HG03460 (cell line): Measurements from ENCODE around the gene B4GALT6.

ENCODE experiments used
- ATAC-seq: cut with Tn5 transposase; IDR thresholded peaks from one replicate; pipeline ENCODE4 v1.9.1; 2021; ENCODE audit not compliant: unreplicated experiment

The B4GALT6 gene

DNA sequence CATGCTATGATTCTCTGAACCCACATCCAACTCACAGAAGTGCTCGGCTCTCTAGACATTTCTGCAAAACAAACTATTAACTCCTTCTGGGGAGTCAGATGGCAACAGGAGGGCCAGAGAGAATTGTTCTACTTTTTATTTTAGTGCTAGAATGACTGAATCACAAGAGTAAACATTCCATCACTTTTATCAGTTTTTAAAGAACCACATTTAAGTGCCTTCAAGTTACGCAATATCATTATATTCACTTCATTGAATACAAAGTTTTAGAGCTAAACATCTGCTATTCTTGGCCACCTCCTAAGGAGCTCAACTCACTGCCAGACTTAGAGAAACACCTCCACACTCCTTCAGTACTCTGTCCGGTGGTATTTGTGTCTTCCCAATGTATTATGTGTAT, 22.4 kb downstream of the B4GALT6 start:
- no peak for ATAC-seq

DNA sequence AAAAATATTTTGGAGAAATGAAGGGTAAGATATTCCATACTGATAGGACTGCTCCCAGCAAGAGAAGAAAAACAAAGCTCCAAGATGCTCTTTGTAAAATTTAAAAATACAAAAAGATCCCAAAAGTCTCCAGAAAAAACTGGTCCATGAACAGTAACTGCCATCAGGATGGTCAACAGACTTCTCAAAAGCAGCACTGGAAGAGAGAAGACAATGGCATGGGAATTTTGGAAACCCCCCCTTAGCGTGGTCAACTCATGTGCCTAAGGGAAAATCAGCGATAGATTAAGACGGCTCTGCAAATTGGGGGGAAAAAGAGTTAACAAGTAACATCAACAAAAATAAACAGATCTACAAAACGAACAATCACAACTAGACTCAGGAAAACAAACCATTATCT, 23.6 kb downstream of the B4GALT6 start:
- ATAC-seq, result no peak

DNA sequence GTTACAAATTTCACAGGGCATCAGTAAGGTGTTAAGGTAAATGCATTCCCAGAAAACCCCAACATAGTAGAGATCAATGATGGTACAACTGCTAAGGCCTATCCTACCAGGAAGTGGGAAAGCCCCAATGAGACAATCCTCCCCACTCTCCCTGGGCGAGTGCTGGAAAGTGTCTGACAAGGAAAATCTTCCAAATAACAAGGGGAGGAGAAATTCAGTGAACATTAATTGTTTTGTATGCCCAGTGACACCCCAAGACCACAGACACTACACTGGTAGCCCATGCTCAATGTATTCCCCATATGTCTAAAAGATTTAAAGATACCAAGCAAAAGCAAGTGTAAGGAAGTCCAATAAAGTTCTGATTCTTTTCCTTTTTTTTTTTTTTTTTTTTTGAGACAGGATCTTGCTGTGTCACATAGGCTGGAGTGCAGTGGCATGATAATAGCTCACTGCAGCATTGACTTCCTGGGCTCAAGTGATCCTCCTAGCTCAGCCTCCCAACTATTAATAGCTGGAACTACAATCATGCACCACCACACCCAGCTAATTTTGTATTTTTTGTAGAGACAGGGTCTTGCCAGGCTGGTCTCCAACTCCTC, 24.7 kb downstream of the B4GALT6 start:
- ATAC-seq, result no peak

DNA sequence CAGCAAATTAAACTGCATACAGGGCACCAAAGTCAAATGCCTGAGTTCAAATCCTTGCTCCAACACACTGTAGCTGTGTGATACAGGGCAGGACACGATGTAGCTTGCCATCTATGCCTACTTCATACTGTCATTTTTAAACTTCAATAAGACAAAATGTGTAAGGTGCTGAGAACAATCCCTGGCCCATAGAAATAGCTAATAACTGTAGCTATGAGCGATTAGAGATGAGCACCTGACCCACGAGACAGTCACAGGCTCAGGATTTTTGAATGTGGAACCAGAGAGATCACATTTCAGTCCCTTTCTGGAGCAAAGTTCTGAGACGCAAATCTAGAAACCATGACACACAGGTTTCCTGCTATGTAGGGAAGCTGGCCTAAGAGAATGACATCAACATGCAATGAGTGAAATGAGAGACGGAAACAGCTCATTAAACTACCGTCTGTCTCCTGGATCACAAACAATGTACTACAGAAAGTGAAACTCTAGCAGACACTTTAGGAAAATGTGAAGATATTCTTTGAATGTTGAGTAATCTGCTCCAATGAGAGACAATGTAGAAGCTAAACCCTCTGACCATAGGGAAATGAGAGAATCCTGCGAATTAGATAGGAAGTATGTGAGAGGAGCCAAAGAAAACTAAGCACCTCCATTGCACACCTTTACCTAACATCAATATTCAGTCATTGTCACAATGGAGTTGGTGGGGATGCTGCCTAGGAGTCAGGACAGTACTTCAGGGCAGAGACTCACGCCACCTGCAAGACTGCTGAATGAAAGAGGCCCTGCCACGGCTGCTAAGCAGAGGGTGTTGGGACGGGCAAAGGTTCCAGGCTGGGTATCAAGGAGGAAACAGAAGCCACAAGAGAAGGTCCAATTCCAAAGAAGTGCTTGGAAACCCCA, 25.5 kb downstream of the B4GALT6 start:
- peak; percentile 66 for ATAC-seq

DNA sequence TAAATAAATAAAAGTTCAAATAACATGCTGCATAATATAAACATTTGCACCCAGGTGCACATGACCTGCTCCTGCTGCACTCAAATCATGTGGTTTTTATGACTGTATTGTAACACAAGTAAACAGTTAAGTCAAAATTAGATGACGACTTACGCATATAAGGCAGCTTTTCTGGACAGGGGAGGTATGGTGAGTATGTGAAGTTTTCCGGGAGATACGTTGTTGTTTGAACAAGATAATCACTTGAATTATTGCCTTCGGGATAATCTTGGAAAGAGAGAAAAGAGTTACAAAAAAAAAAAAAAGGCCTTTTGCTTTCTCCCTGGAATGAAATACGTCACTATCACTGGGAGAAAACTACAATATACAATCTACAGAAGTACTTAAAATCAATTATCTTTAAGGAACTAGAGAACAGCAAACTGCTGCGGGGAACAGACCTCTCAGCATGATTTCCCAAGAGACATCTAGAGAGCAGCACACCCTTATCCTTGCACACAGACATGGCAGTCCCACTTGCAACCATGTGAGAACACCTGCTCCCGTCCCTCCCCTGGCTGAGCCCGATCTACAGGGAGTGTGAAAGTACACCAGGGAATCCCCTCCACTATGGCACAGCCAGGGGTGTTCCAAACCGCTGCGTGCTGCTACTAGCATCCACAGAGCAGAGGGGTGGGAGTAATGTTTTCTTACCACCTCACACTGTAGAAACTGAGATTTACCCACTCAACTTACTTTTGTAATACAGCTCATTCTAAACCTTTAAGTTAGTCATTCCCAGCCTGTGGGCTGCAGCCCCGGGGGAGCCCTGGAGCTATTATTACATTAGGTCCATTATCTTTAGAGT, 26.3 kb downstream of the B4GALT6 start:
- ATAC-seq, result peak; percentile 80

DNA sequence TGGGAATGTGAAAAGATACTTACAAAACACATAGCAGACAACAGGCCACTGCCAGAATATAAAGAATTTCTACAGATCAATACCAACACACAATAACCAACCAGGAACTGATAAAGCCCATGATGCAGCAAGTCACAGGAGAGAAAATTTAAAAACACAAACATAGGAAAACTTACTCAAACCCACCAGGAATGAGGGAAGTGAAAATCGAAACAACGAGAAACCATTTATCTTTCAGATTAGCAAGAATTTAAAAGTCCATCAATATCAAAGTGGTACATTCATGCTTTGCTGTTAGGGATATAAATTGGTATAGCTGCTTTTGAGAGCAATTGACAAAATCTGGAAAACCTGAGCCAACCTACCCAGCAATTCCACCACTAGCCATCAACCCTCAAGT, 27.6 kb downstream of the B4GALT6 start:
- no peak for ATAC-seq

DNA sequence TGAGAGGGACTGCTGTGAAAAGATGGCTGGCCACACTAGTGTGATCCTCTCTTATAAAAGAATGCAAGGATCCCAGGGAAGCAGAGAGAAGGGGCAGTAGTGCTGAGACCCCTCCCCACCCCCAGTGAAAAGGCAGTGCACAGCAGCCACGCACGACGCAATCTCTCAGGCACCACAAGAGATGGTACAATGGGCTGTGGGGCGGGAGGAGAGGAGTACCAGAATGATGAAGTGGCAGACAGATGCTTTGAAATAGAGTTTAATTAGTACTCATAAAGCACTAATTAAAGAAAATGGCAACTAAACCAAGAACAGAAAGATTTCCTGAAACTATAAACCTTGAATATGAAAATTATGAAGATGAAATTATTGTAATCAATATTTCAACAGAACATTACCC, 29.0 kb downstream of the B4GALT6 start:
- no peak for ATAC-seq

DNA sequence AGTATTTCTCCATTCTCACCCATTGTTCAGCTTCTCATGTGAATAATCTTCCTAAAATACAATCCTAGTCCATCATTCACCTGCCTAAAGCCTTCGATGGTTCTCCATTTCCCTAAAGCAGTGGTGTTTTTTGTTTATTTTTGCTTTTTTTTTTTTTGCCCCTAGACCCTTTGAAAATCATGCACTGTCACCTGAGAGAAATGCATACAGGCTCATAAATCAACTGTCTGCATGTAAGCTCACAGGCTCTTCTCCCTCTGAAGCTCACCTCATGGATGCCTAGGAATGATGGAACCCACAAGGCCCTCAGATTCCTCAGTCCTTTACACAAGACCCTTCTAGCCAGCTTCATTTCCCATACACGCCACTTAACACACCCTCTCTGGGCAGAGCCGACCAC, 31.5 kb downstream of the B4GALT6 start:
- no peak for ATAC-seq

DNA sequence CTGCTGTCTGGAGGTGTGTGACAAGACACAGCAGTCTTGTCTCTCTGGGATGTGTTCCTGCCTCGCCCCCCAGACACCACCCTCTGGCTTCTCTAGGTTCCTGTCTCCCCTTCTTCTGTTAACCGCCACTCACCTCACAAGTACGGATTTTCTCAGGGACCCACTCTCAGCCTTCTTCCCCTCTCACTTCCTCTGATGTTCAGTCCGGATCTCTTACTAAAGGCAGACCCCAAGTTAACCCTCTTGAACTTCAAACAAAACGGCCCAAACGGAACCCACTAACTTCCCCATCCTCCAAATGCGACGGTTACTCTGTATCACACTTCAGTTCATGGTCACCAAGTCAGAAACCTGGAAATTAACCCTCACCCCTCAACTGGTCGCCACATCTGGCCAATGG, 32.0 kb downstream of the B4GALT6 start:
- no peak for ATAC-seq

DNA sequence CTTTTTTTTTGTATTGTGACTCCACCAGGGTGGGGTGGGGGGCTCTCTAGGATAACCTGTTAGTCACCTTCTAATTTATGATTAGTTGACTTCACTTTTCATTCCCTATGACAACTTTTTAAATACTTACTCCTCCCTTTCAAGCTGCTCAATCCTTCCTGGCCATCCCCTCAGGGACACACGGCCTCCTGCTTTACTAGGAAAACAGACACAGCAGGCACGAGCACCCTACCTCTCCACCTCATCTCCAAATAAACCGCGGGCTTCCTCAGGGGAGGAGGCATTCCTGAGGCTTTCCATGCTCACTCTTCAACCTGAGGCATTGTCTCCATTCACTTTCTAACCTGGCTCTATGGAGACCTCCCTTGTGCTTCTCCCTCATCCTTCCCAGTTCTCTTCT, 33.0 kb downstream of the B4GALT6 start:
- no peak for ATAC-seq

DNA sequence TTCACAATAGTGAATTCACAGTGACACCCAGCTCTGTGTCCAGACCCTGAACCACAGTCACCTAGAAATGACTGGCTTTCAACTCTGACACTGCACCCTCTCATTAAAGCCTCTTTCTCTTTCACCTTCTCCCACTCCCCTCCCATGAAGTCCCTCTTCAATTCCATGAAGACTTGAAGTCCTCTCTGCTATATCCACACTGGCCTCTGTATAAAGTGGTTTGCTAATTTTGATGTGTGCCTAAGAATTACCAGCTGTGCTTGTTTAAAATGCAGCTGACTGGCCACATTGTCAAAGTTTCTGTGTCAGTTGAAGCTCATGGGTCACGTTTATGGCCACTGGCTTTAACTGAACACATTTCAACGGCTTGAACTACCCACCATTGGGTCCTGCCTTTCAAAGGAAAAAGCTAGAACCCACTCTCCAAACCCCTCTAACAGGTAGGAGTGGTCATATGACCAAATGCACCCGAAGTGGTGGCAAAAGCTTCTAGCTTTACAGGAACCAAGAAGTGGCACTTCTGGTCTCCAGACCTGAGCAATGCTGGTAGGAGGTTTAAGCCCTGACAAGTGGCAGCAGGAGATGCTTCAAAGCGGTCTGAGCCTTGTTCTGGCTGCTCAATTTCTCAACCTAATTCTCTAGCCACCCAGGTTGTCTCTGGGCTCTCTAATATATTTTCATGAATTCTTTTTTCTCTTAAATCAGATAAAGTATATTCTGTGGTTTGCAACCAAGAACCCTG, 34.2 kb downstream of the B4GALT6 start:
- peak; percentile 32 for ATAC-seq

DNA sequence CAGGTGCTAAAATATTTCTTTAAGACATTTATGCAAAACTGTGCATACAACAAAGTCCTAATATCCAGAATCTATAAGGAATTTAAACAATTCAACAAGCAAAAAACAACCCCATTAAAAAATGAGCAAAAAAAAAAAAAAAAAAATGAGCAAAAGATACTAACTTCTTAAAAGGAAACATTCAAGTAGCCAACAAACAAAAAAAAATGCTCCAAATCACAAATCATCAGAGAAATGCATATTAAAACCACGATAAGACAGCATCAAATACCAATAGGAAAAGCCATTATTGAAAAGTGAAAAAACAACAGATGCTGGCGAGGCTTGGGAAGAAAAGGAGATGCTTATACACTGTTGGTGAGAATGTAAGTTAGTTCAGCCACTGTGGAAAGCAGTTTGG, 34.9 kb downstream of the B4GALT6 start:
- no peak for ATAC-seq

DNA sequence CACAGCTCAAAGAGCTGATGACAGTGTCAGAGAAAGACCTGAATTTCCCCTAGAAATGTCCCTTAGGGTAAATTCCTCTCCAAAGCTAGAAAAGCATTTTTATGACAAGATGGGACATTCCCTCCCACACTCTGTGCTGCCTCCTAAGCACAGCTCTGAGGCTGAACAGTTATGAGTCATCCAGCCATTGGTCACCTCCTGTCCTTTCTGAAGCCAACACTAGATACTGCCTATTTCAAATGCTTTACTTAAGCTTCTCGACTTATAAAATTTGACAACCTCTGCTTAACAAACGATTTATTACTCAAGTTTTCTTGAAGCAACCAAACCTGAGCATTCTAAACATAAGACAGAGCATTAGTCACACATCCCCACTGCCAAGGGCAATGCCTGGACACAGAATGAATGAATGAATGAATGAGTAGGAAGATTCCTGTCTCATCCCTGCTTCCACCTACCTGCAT, 35.4 kb downstream of the B4GALT6 start:
- peak; percentile 67 for ATAC-seq

DNA sequence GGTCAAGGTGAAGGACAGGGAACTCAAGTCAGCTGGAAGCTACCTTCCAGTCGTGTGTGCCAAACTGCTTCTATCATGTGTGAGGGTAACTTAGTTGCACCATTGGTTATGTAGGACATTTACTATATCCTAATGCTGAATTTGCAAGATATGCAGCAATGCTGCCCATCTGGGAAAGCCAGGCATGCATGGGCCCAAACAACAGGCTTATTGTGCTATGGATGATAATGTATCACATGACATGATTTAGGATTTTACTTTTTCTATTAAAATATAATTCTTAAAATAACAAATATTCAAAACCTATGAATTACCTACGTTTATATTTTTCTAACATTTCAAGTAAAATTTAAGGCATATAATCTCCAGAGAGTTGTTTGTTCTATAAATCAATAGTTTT, 35.9 kb downstream of the B4GALT6 start:
- ATAC-seq, result no peak

DNA sequence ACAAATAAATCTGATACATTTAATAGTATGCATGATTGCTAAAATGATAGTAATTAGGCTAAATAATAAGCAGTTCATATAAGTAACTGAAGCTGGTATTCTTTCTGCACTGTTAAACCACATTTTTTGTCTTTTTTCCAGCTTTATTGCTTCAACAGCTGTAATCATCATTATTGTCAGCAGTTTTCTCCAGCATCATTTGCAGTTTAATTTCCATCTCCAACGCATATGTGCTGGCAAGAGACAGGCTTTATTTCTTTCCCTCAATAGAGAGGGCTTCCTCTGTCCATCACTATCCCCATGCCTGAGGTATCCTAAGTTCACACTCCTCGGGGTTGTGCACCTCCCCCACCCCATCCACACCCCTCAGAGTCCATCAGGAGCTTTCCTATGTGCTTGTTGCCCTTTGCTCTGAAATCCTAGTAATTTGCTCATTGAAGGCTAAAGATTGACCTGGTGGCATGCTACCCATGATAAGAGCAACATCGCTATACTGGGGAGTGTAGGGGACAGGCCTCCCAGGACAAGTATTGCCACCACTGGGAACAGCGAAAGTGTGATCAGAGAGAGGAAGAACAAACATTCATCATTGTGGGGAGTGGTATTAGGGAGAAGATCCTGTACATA, 37.1 kb downstream of the B4GALT6 start:
- ATAC-seq, result no peak

DNA sequence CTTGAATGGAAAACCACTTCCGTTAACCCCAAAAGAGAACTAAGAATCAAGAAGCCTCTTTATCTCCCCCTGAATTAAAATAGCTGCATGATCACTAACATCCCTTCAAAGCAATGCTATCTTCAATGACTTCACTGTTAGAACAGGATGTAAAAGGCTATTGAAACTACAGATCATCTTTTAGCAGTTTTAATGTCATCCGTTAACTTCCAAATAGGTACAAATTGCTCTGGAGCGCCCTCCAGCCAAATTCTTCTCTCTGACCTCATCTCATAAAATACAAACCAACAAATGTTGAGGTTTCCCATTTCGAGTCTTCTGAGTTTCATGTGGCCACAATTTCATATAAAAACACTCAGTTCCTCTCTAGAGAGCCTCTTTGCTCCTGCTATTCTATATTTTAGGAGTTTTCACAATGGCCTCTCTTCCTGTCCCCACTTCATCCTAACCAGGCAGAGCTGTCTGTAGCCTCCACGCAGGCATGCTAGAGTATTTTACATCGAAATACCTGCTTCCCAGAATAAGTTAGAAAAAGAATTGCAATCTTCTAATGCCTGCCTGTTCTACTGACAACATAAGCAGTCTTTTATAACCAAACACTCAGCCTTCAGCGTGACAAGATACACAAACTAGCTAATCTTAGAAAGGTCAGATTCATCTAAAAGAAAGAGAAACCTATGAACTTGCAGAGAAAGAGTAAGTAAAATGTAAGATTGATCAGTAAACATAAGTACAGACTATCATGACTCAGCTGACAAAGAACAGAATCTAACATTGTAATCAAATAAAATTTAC, 37.9 kb downstream of the B4GALT6 start:
- no peak for ATAC-seq

DNA sequence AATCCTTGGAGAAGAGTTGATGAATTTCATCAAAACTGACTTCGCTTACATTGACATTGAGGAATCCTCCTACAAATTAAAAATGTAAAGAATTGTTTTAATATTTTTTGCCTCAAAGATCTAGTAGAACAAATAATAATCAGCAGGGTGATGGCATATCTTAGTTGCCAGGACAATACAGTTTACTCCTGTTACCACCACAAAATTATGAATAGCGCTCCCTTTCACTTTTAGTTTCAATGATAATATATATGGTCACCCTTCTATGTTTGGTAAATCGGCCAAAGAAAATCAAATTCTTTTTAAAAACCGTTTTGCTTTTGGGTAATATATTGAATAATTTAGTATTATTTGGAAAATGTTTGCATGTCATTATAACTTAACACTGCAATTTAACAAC, 39.0 kb downstream of the B4GALT6 start:
- ATAC-seq, result no peak

DNA sequence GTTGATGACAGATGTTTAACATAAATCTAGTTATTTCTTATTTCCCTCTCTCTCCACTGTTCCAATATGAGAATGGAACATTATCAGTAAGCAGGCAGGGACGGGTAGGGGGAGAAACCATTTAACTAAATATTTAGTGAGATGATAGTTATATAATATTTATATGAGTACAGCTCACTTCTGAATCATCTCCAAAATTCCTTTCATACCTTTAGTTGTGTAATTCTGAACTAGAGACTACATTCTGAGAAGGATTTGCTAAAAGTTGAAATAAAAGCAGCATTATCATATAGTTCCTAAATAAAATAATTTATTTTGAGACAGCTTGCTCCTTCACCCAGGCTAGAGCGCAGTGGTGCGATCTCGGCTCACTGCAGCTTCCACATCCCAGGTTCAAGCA, 41.4 kb downstream of the B4GALT6 start:
- no peak for ATAC-seq

DNA sequence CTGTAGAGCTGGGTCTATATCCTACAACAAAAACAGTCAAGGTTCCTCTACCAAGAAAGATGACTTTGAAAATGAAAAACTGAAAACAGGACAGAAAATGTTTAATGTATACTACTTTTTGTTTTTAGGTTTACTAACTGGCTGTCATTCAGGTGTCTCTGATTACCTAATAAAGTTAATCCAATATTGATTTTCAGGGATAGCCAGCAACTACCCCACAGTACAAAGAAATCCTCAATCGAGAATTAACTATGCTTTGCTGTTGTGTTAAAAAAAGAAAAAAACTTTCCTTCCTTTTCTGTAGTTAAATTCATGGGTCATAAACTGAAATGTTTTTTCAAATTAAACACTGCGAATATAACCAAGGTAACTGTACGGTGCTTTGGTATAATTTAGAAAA, 46.9 kb downstream of the B4GALT6 start:
- ATAC-seq, result no peak

DNA sequence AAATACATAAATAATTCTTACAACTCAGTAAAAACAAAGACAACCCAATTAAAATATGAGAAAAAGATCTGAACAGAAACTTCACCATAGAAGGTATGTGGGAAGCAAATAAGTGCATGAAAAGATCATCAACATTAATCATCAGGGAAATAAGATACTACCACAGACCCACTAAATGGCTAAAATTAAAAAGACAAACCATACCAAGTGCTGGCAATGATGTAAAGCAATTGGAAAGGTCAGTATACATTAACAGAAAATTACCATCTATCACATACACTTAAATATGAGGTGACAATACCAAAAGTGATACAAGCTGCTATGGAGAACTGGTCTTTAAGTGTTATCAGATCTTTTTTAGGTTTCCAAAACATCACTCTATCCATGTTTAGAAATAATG, 48.0 kb downstream of the B4GALT6 start:
- ATAC-seq, result no peak
